DOHH2 (cell line): ENCODE data around the gene MACROD2.
"Not testable (repeated sequence)": the region's sequence is repeated elsewhere in the genome, so short reads cannot be mapped to it uniquely, and the experiment has no call there.

Experiments
- CTCF ChIP-seq: fragments of 200-600 bp; sonication (generic); IDR thresholded peaks from one replicate; pipeline ENCODE4 v1.5.1; 2014; ENCODE audit warnings: antibody characterized with exemption, mild to moderate bottlenecking, low read depth, low read length; ENCODE audit not compliant: poor library complexity, severe bottlenecking
- EZH2phosphoT487 ChIP-seq: fragments of 200-600 bp; sonication (generic); IDR thresholded peaks from 2 replicates; pipeline ENCODE4 v1.6.1; 2017; ENCODE audit warnings: borderline replicate concordance, mild to moderate bottlenecking, antibody characterized with exemption, low read length, moderate library complexity, mixed read lengths

DNA sequence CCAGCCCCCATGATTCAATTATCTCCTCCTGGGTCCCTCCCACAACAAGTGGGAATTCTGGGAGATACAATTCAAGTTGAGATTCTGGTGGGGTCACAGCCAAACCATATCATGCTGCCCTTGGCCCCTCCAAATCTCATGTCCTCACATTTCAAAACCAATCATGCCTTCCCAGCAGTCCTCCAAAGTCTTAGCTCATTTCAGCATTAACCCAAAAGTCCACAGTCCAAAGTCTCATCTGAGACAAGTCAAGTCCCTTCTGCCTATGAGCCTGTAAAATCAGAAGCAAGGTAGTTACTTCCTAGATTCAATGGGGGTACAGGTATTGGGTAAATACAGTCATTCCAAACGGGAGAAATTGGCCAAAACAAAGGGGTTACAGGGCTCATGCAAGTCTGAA is 1021.6 kb downstream of the MACROD2 start:
- TF ChIP-seq CTCF, EZH2phosphoT487: not testable (repeated sequence)
